GM23248 (cell line): ENCODE measurements around the gene TAL1.

Source experiments
- EZH2 ChIP-seq: fragments of 200-600 bp; sonication (generic); IDR thresholded peaks from 2 replicates; pipeline ENCODE4 v1.6.1; 2018; ENCODE audit warnings: antibody characterized with exemption, mild to moderate bottlenecking; ENCODE audit not compliant: insufficient read depth, poor library complexity, severe bottlenecking
- EZH2phosphoT487 ChIP-seq: fragments of 200-600 bp; sonication (generic); IDR thresholded peaks from 2 replicates; pipeline ENCODE4 v1.6.1; 2018; ENCODE audit warnings: antibody characterized with exemption, moderate library complexity, mild to moderate bottlenecking, low read depth; ENCODE audit not compliant: insufficient read depth

GRCh38 chr1:47205918-47206317, 26.1 kb downstream of the TAL1 start:
- TF ChIP-seq EZH2phosphoT487 (no peak), EZH2 (no peak)
